Endothelial cell of umbilical vein (primary cell): ENCODE measurements around the gene AFG1L. TPM values are rescaled to one million over a fixed set of nuclear protein-coding genes. Genes with fewer than 3 reads are reported as not detected.

Experiments
- BruUV-seq: library from RNA; stranded (reverse); fragments of 400-500 nt; replicated peaks from 2 replicates; lab custom pipeline; 2021; lab: Mats Ljungman, UMichigan
- CTCF ChIA-PET: fragments of 300-600, 350-600 bp; sonication (Branson Sonifier 250); formaldehyde crosslinking; loops from one replicate; lab custom pipeline; 2021; ENCODE audit warnings: antibody characterized with exemption, inconsistent platforms; lab: Charles Lee
- POLR2A ChIA-PET: fragments of 300-600, 350-600 bp; sonication (Branson Sonifier 250); formaldehyde crosslinking; loops from one replicate; lab custom pipeline; 2021; ENCODE audit warnings: antibody characterized with exemption, inconsistent platforms; lab: Charles Lee
- DNase-seq: peaks from one replicate; pipeline ENCODE4 v3.0.0-alpha.2; 2011; ENCODE audit warnings: low read depth, low spot score
- FAIRE-seq: peaks from 2 replicates; lab custom pipeline; 2011; peaks lifted over from hg19 to GRCh38; lab: Jason Lieb, UNC
- H2AFZ ChIP-seq: 2 replicates; pipeline ENCODE4 v1.6.0; 2012; ENCODE audit warnings: low read depth, low read length, control low read depth, inconsistent platforms
- H3K27ac ChIP-seq: 2 replicates; pipeline ENCODE4 v1.5.1; 2011; ENCODE audit warnings: low read depth, mild to moderate bottlenecking, control low read depth, low read length, moderate library complexity; ENCODE audit not compliant: insufficient read depth
- H3K27me3 ChIP-seq, 2 experiments: 2 replicates each; pipeline versions ENCODE4 v1.6.0 to v1.6.1; 2011; ENCODE audit warnings: low read length in 2 of 2, mixed read lengths in 1 of 2; ENCODE audit not compliant: control insufficient read depth in 2 of 2, insufficient read depth in 2 of 2
- H3K36me3 ChIP-seq, 2 experiments: 2 replicates in 1 of 2; 3 replicates in 1 of 2; pipeline ENCODE4 v1.5.1; 2011; ENCODE audit warnings: low read length in 2 of 2, mild to moderate bottlenecking in 1 of 2, moderate library complexity in 1 of 2; ENCODE audit not compliant: control insufficient read depth in 2 of 2, insufficient read depth in 2 of 2; ENCODE audit errors: extremely low read depth in 1 of 2
- H3K4me1 ChIP-seq: 3 replicates; pipeline ENCODE4 v1.5.1; 2011; ENCODE audit warnings: mild to moderate bottlenecking, low read length; ENCODE audit not compliant: control insufficient read depth, insufficient read depth; ENCODE audit errors: extremely low read depth
- H3K4me2 ChIP-seq: 2 replicates; pipeline ENCODE4 v1.6.1; 2011; ENCODE audit warnings: low read length, control low read depth, mixed read lengths; ENCODE audit not compliant: insufficient read depth
- H3K4me3 ChIP-seq, 3 experiments: fragments of 200-600 bp in 1 of 3; sonication (generic), shearing (Covaris generic) in 1 of 3; replicated peaks in 1 of 3; 2 replicates each; pipeline ENCODE4 v1.5.1; 2011 to 2016; ENCODE audit warnings: control low read depth in 3 of 3, low read length in 3 of 3, mild to moderate bottlenecking in 2 of 3, inconsistent platforms in 1 of 3, low read depth in 1 of 3, moderate library complexity in 1 of 3; ENCODE audit not compliant: insufficient read depth in 1 of 3
- H3K79me2 ChIP-seq: 2 replicates; pipeline ENCODE4 v1.6.0; 2012; ENCODE audit warnings: low read length, inconsistent platforms; ENCODE audit not compliant: control insufficient read depth, insufficient read depth
- H3K9ac ChIP-seq: replicated peaks from 2 replicates; pipeline ENCODE3; 2011; ENCODE audit warnings: low read length, control low read depth; ENCODE audit not compliant: insufficient read depth; ENCODE audit errors: extremely low read depth
- H3K9me1 ChIP-seq: replicated peaks from 3 replicates; pipeline ENCODE4 v1.6.0; 2011; ENCODE audit warnings: mild to moderate bottlenecking, low read length; ENCODE audit not compliant: control insufficient read depth, insufficient read depth; ENCODE audit errors: extremely low read depth
- H3K9me3 ChIP-seq: replicated peaks from 2 replicates; pipeline ENCODE4 v1.5.1; 2012; ENCODE audit warnings: low read length, inconsistent platforms; ENCODE audit not compliant: control insufficient read depth, insufficient read depth
- H4K20me1 ChIP-seq: replicated peaks from 2 replicates; pipeline ENCODE3; 2011; ENCODE audit warnings: mild to moderate bottlenecking, low read length; ENCODE audit not compliant: control insufficient read depth, insufficient read depth; ENCODE audit errors: extremely low read depth
- CTCF ChIP-seq, 2 donors: IDR thresholded peaks; 1 replicate in 1 of 2; 2 replicates in 1 of 2; pipeline ENCODE4 v1.5.1; 2011; ENCODE audit warnings: low read length in 2 of 2, mild to moderate bottlenecking in 2 of 2, moderate library complexity in 2 of 2, control low read depth in 1 of 2, inconsistent platforms in 1 of 2, low read depth in 1 of 2; ENCODE audit not compliant: insufficient read depth in 1 of 2; ENCODE audit errors: extremely low read depth in 1 of 2
- EZH2 ChIP-seq: IDR thresholded peaks from 2 replicates; pipeline ENCODE4 v1.6.1; 2012; ENCODE audit warnings: borderline replicate concordance, low read depth, mild to moderate bottlenecking, moderate library complexity, low read length, inconsistent platforms; ENCODE audit not compliant: severe bottlenecking
- JUN ChIP-seq: IDR thresholded peaks from 2 replicates; pipeline ENCODE4 v1.6.1; 2011; ENCODE audit warnings: borderline replicate concordance, low read depth; ENCODE audit not compliant: insufficient read length, insufficient read depth
- MAX ChIP-seq: IDR thresholded peaks from 2 replicates; pipeline ENCODE4 v1.6.1; 2011; ENCODE audit not compliant: insufficient read depth, insufficient read length
- MYC ChIP-seq: IDR thresholded peaks from one replicate; pipeline ENCODE4 v1.6.1; 2011; ENCODE audit warnings: mild to moderate bottlenecking, low read depth, low read length
- POLR2A ChIP-seq: IDR thresholded peaks from 2 replicates; pipeline ENCODE4 v1.6.1; 2012; ENCODE audit warnings: low read depth, mild to moderate bottlenecking, control low read depth, low read length
- POLR2AphosphoS5 ChIP-seq: IDR thresholded peaks from 2 replicates; pipeline ENCODE4 v1.6.1; 2012; ENCODE audit warnings: low read depth, mild to moderate bottlenecking, control low read depth, low read length, moderate library complexity; ENCODE audit not compliant: insufficient read depth
- dilution Hi-C: fragments of 300-500 bp; cut with MboI; formaldehyde crosslinking; loops from one replicate; pipeline ENCODE4 v1.15.0; 2019; ENCODE audit warnings: low sequenced_read_pairs; ENCODE audit not compliant: extremely low pct_ligation_motif_present
- intact Hi-C: fragments of 100-400 bp; cut with micrococcal nuclease; formaldehyde crosslinking; loops from one replicate; pipeline ENCODE4 v1.10.0; 2022
- polyA plus RNA-seq, 4 experiments: library from polyadenylated mRNA; depleted of rRNA in 3 of 4; stranded (reverse) in 3 of 4; unstranded in 1 of 4; fragments of >200 nt; gene quantifications; 2 replicates each; pipeline versions ENCODE4 v1.2.1 to v1.2.3, GENCODE V29; 2011 to 2012; ENCODE audit warnings: missing spikeins in 1 of 4
- total RNA-seq: library from RNA; stranded (reverse); gene quantifications from 2 replicates; pipeline ENCODE4 v1.2.3, GENCODE V29; 2021

AFG1L gene
- total and polyA plus RNA-seq, 2 donors (not counting 3 experiments of a cell fraction or from before 2014, with no cell fraction given): 1.0 to 6.2 TPM

GRCh38 chr6:108497883-108498282 lies 203.0 kb downstream of the AFG1L start:
- no peak overlapping the region for H2AFZ ChIP-seq
- FAIRE-seq: peak; percentile 74
- H3K79me2 ChIP-seq: no peaks in the 10 kb centered on the region
- H3K4me2 ChIP-seq: no peak overlapping the region
- BruUV-seq: no TSS peak
- no peak for TF ChIP-seq JUN
- TF ChIP-seq MYC: no peak
- no peak for TF ChIP-seq EZH2
- TF ChIP-seq POLR2A: no peak
- peak; percentile 48 to 69 for TF ChIP-seq CTCF (IDR thresholded peaks at IDR 0.05; ENCODE audit: extremely low read depth in 1 of 2, insufficient read depth in 1 of 2, low read depth in 1 of 2, low read length in 2 of 2)
- TF ChIP-seq MAX: no peak
- no peak for TF ChIP-seq POLR2AphosphoS5
- H3K9ac ChIP-seq: no peak overlapping the region
- no peaks in the 10 kb centered on the region for H3K4me1 ChIP-seq
- CTCF ChIA-PET: interaction anchor here (0.7 to 9.8 kb wide), 26 partner anchors 11 to 520 kb away, joined by 3 to 212 read pairs (median 3); partner anchors contain the start of genes NR2E1 and SNX3
- POLR2A ChIA-PET: no interaction called here
- no peaks in the 10 kb centered on the region for H3K9me1 ChIP-seq
- no peaks in the 10 kb centered on the region for H4K20me1 ChIP-seq
- intact Hi-C loops (loop anchor here (1.0 to 10.0 kb wide), 2 partner anchors 385 to 513 kb away; no protein-coding TSS in a partner anchor), dilution Hi-C loops (no loop called here)
- H3K9me3 ChIP-seq: no peaks in the 10 kb centered on the region
- H3K4me3 ChIP-seq: no peak overlapping the region
- H3K27ac ChIP-seq: no peak overlapping the region
- peak; percentile 59 for DNase-seq
- H3K36me3 ChIP-seq: no peaks in the 10 kb centered on the region
- no peaks in the 10 kb centered on the region for H3K27me3 ChIP-seq
